IPS DF 6.9 (cell line): Measurements from ENCODE around the gene CDH4.

Experiments
- DNase-seq: peaks from one replicate; pipeline ENCODE4 v3.0.0-alpha.2; 2013; ENCODE audit warnings: low read depth, low spot score
- H3K27ac ChIP-seq: one replicate; pipeline ENCODE4 v1.5.1; 2013; ENCODE audit warnings: low read length, control low read depth
- H3K27me3 ChIP-seq: 2 replicates; pipeline ENCODE4 v1.6.1; 2013; ENCODE audit warnings: mild to moderate bottlenecking, low read length; ENCODE audit not compliant: control insufficient read depth, insufficient read depth
- H3K36me3 ChIP-seq: 2 replicates; pipeline ENCODE4 v1.6.1; 2013; ENCODE audit warnings: low read length; ENCODE audit not compliant: control insufficient read depth, insufficient read depth
- H3K4me1 ChIP-seq: 2 replicates; pipeline ENCODE4 v1.6.1; 2013; ENCODE audit warnings: low read length; ENCODE audit not compliant: control insufficient read depth, insufficient read depth
- H3K4me3 ChIP-seq: 2 replicates; pipeline ENCODE4 v1.5.1; 2013; ENCODE audit warnings: mild to moderate bottlenecking, low read length
- H3K9me3 ChIP-seq: 2 replicates; pipeline ENCODE4 v1.6.1; 2013; ENCODE audit warnings: low read length, inconsistent platforms; ENCODE audit not compliant: control insufficient read depth, insufficient read depth
- WGBS: extraction: QIAGEN DNeasy Blood & Tissue Kit; methylation state at CpG from one replicate; pipeline ENCODE4 v1.1.7; 2013; ENCODE audit warnings: mixed read lengths, missing lambda C conversion rate; ENCODE audit not compliant: insufficient read length, insufficient coverage; 5-methylcytosine and 5-hydroxymethylcytosine counted together

CDH4 gene

DNA sequence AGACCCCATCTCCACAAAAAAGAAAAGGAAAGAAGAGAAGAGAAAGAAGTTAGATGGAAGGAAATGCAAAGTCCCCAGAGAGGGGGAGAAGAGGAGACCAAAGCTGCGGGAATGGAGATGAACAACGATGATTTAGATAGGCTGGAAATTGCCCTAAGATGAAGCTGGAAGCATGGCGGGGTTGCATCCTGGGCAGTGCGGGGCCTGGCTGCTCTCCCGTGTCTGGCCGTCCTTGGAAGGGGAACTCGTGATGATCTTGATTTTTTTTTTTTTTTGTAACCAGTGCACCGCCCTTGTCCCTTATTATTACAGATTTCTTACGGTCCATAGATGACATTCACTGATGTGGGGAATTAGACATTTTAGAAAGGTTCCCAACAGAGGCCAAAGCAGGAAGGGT lies 276.5 kb downstream of the CDH4 start:
- Histone ChIP-seq H3K36me3 (no peaks in the 10 kb centered on the region), H3K27me3 (no peaks in the 10 kb centered on the region), H3K4me1 (no peaks in the 10 kb centered on the region), H3K4me3 (no peak overlapping the region), H3K9me3 (no peaks in the 10 kb centered on the region), H3K27ac (no peak overlapping the region)
- no peak for DNase-seq
- no CpG with 5 or more reads among the region's 9 CpGs for WGBS

DNA sequence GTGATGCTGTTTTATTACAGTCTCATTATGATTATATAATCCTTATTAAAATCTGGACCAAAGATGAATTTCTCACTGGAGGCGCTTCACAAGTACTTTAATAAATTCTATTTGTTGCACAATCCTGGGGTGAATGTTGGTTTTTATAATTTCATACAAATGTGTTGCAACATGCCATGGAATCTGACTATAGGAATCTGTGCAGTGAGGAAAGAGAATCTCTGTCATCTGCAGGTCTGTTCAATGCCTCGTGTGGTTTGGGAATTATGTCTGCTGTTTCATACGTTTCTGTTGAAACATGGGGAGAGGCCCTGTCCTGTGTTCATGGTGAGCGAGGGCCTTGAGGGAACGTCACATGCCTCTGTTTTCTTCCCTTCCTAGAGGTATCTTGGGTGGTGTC lies 277.3 kb downstream of the CDH4 start:
- Histone ChIP-seq H3K36me3 (no peaks in the 10 kb centered on the region), H3K27me3 (no peaks in the 10 kb centered on the region), H3K4me1 (no peaks in the 10 kb centered on the region), H3K27ac (no peak overlapping the region), H3K9me3 (no peaks in the 10 kb centered on the region), H3K4me3 (no peak overlapping the region)
- DNase-seq: no peak
- WGBS: no CpG with 5 or more reads among the region's 5 CpGs

- no peaks in the 10 kb centered on the region for H3K27me3 ChIP-seq
- no peaks in the 10 kb centered on the region for H3K9me3 ChIP-seq
- no peak overlapping the region for H3K4me3 ChIP-seq
- WGBS: 100% methylated on average over 1 of the region's 22 CpGs
- H3K4me1 ChIP-seq: no peaks in the 10 kb centered on the region
- no peaks in the 10 kb centered on the region for H3K36me3 ChIP-seq
- no peak for DNase-seq
- H3K27ac ChIP-seq: no peak overlapping the region
Measured at GRCh38 chr20:61531553-61532345, 279.7 kb downstream of the CDH4 start.

DNA sequence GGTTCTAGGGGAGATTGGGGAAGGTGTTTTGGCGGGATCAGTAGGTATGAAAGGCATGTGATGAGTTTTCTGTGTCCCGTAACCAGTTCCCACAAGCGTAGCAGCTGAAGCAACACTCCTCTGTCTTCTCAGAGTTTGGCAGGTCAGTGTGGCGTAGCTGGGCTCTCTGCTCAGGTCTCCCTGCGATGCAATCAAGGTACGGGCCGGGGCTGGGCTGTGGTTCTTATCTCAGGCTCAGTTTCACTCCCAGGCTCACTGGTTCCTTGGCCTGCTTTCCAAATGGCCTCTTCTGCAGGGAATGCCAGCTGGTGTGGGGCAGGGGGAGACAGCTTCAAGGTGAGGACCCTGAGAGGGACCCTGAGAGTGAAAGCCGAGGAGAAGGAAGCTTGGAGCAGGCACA lies 280.7 kb downstream of the CDH4 start:
- Histone ChIP-seq H3K4me3 (no peak overlapping the region), H3K9me3 (no peaks in the 10 kb centered on the region), H3K27me3 (no peaks in the 10 kb centered on the region), H3K27ac (no peak overlapping the region), H3K4me1 (no peaks in the 10 kb centered on the region), H3K36me3 (no peaks in the 10 kb centered on the region)
- no CpG with 5 or more reads among the region's 8 CpGs for WGBS
- no peak for DNase-seq

- Histone ChIP-seq H3K36me3 (no peaks in the 10 kb centered on the region), H3K9me3 (no peaks in the 10 kb centered on the region), H3K27ac (no peak overlapping the region), H3K27me3 (no peaks in the 10 kb centered on the region), H3K4me1 (no peaks in the 10 kb centered on the region), H3K4me3 (no peak overlapping the region)
- WGBS: no CpG with 5 or more reads among the region's 18 CpGs
- DNase-seq: no peak
Measured at GRCh38 chr20:61533231-61533631, 281.2 kb downstream of the CDH4 start.

- no CpG with 5 or more reads among the region's 10 CpGs for WGBS
- H3K4me3 ChIP-seq: no peak overlapping the region
- DNase-seq: no peak
- no peaks in the 10 kb centered on the region for H3K27me3 ChIP-seq
- peaks cover 3% of the 10 kb centered on the region; the same call in 1 of the 2 replicates for H3K4me1 ChIP-seq
- no peak overlapping the region for H3K27ac ChIP-seq
- no peaks in the 10 kb centered on the region for H3K36me3 ChIP-seq
- no peaks in the 10 kb centered on the region for H3K9me3 ChIP-seq
Measured at GRCh38 chr20:61534346-61534745, 282.3 kb downstream of the CDH4 start.

DNA sequence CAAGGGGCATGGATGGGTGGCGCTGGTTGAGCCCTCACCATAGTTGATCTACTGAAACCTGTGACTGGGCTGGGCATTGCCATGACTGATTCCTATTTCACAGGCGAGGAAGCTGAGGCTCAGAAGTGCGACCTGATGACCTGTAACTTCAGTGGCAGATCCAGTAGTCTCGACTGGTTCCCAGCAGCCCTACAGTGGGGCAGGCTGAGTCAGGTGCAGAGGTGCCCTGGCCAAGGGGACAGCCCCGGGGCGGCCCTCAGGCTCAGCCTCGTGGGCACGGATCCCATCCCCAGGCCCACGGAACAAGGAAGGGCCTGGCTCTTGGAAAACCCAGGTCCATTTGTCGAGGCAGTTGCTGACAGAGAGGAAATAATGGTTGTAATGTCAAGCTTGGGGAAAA lies 283.0 kb downstream of the CDH4 start:
- no CpG with 5 or more reads among the region's 10 CpGs for WGBS
- Histone ChIP-seq H3K27ac (no peak overlapping the region), H3K4me3 (no peak overlapping the region), H3K36me3 (no peaks in the 10 kb centered on the region), H3K27me3 (no peaks in the 10 kb centered on the region), H3K4me1 (peaks cover 3% of the 10 kb centered on the region; the same call in 1 of the 2 replicates), H3K9me3 (no peaks in the 10 kb centered on the region)
- no peak for DNase-seq

DNA sequence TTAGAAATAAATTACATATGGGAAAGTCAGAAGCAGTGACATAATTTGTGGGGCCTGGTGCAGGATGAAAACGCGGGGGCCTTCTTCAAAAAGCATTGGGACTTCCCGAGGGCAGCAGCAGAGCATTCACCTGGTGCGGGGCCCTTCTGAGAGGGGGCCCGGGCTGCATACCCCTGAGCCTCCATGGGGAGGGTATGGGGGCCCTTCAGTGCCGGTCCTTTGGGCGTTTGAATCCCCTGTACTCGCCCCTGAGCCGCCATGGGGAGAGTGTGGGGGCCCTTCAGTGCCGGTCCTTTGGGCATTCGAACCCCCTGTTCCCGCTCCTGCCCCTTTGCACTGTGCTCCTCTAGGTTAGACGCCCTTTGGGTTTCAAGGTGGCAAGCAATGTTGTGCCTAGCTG lies 283.5 kb downstream of the CDH4 start:
- H3K4me3 ChIP-seq: no peak overlapping the region
- no peak overlapping the region for H3K27ac ChIP-seq
- H3K4me1 ChIP-seq: peaks cover 3% of the 10 kb centered on the region; the same call in 1 of the 2 replicates
- H3K27me3 ChIP-seq: no peaks in the 10 kb centered on the region
- no peaks in the 10 kb centered on the region for H3K36me3 ChIP-seq
- no peaks in the 10 kb centered on the region for H3K9me3 ChIP-seq
- no peak for DNase-seq
- WGBS: no CpG with 5 or more reads among the region's 13 CpGs

- Histone ChIP-seq H3K36me3 (no peaks in the 10 kb centered on the region), H3K27ac (no peak overlapping the region), H3K4me3 (no peak overlapping the region), H3K27me3 (no peaks in the 10 kb centered on the region), H3K9me3 (no peaks in the 10 kb centered on the region), H3K4me1 (peaks cover 3% of the 10 kb centered on the region; the same call in 1 of the 2 replicates)
- no CpG with 5 or more reads among the region's 8 CpGs for WGBS
- DNase-seq: no peak
Measured at GRCh38 chr20:61535956-61536355, 283.9 kb downstream of the CDH4 start.

- H3K4me3 ChIP-seq: no peak overlapping the region
- DNase-seq: no peak
- H3K27me3 ChIP-seq: no peaks in the 10 kb centered on the region
- H3K36me3 ChIP-seq: no peaks in the 10 kb centered on the region
- H3K4me1 ChIP-seq: peaks cover 3% of the 10 kb centered on the region; the same call in 1 of the 2 replicates
- no peaks in the 10 kb centered on the region for H3K9me3 ChIP-seq
- WGBS: no CpG with 5 or more reads among the region's 9 CpGs
- no peak overlapping the region for H3K27ac ChIP-seq
Measured at GRCh38 chr20:61536671-61537070, 284.6 kb downstream of the CDH4 start.
